BE2C (cell line): Measurements from ENCODE around the gene SFT2D1.

Experiments used
- DNase-seq: peaks from one replicate; pipeline ENCODE4 v3.0.0-alpha.2; 2020
- H3K27me3 ChIP-seq: fragments of 250-450 bp; sonication (Bioruptor Pico); 2 replicates; pipeline ENCODE4 v1.5.1; 2020; ENCODE audit warnings: mild to moderate bottlenecking
- H3K36me3 ChIP-seq: fragments of 250-450 bp; sonication (Bioruptor Pico); 2 replicates; pipeline ENCODE4 v1.5.1; 2020; ENCODE audit warnings: mild to moderate bottlenecking
- H3K4me1 ChIP-seq: fragments of 250-450 bp; sonication (Bioruptor Pico); 2 replicates; pipeline ENCODE4 v1.5.1; 2020
- H3K4me3 ChIP-seq: 2 replicates; pipeline ENCODE4 v1.5.1; 2011; ENCODE audit warnings: low read depth, low read length
- H3K9me3 ChIP-seq: fragments of 250-450 bp; sonication (Bioruptor Pico); 2 replicates; pipeline ENCODE4 v1.5.1; 2020
- TF ChIP-seq, protein P1 (sequence below): IDR thresholded peaks from 2 replicates; pipeline ENCODE4 v1.5.1; 2012; ENCODE audit warnings: mild to moderate bottlenecking, low read depth, low read length

The SFT2D1 gene

GRCh38 chr6:166304106-166304505, 38.2 kb downstream of the SFT2D1 start:
- peaks cover 10% of the 10 kb centered on the region; the same call in 1 of the 2 replicates for H3K27me3 ChIP-seq
- DNase-seq: no peak
- H3K36me3 ChIP-seq: no peaks in the 10 kb centered on the region
- no peaks in the 10 kb centered on the region; the same call in 1 of the 2 replicates for H3K9me3 ChIP-seq
- TF ChIP-seq, protein P1, sequence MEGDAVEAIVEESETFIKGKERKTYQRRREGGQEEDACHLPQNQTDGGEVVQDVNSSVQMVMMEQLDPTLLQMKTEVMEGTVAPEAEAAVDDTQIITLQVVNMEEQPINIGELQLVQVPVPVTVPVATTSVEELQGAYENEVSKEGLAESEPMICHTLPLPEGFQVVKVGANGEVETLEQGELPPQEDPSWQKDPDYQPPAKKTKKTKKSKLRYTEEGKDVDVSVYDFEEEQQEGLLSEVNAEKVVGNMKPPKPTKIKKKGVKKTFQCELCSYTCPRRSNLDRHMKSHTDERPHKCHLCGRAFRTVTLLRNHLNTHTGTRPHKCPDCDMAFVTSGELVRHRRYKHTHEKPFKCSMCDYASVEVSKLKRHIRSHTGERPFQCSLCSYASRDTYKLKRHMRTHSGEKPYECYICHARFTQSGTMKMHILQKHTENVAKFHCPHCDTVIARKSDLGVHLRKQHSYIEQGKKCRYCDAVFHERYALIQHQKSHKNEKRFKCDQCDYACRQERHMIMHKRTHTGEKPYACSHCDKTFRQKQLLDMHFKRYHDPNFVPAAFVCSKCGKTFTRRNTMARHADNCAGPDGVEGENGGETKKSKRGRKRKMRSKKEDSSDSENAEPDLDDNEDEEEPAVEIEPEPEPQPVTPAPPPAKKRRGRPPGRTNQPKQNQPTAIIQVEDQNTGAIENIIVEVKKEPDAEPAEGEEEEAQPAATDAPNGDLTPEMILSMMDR: no peak
- no peak overlapping the region for H3K4me3 ChIP-seq
- H3K4me1 ChIP-seq: no peaks in the 10 kb centered on the region

DNA sequence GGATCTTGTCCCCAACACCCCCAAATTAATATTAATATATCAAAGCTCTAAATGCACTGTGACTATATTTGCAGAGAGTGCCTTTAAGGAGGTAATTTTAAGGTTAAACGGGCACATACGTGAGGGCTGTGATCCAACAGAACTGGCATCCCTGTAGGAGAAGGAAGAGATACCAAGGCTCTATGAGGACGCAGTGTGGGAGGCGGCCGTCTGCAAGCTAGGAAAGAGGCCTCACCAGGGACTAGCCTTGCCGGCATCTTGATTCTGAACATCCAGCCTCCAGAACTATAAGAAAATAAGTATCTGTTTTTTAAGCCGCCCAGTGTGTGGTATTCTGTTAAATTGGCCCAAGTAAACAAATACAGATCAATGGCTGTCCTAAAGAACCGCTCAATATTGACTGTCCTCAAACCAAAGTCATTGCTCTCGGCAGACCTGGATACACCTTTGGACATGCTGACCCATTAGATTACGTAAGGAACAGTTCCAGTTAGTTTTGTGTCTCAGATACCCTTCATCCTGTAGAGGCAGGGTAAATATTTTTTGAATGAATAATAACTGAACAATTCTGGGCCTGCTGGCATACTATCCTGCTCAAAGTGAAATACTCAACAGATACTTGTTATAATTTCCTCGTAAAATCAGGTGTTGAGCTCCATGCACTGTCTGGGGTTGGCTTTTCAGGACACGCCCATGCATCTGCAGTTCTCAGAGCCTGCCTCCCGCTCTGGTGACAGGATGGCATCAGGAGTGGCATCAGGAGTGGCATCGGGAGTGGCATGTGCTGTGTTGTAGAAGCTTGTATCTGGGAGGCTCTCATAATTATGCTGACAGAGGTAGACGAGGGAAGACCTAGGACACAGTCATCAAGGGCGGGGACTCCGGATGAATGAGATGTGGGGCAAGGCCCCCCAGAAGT, 40.5 kb downstream of the SFT2D1 start:
- no peak for DNase-seq
- no peaks in the 10 kb centered on the region for H3K27me3 ChIP-seq

GRCh38 chr6:166300357-166300987, 41.9 kb downstream of the SFT2D1 start:
- Histone ChIP-seq H3K36me3 (no peaks in the 10 kb centered on the region), H3K27me3 (no peaks in the 10 kb centered on the region), H3K9me3 (no peaks in the 10 kb centered on the region; the same call in 1 of the 2 replicates), H3K4me1 (no peaks in the 10 kb centered on the region), H3K4me3 (no peak overlapping the region)
- no peak for DNase-seq
- TF ChIP-seq, protein P1: no peak

More for the DNA sequence above, 40.5 kb downstream of the SFT2D1 start:
- Histone ChIP-seq H3K4me3 (no peak overlapping the region), H3K4me1 (no peaks in the 10 kb centered on the region), H3K36me3 (no peaks in the 10 kb centered on the region), H3K9me3 (no peaks in the 10 kb centered on the region; the same call in 1 of the 2 replicates)
- TF ChIP-seq, protein P1: no peak

DNA sequence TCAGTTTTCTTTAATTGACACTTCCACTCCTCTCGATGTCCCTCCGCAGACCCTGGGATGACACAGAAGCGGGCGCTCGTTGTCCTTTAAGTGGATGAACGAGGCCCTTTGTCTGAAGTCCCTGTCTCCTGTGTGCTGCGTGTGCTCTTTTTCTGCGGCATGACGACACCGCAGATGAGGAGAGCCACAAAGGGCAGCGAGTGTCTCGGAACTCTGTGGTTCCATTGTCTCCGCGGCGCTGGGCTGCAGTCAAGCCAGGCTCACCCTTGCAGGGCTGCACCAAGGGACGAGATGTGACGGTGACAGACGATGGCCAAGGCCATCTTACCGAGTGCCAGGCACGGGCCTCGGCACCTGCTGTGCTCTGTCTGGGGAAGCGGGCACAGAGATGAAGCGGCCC, 44.7 kb downstream of the SFT2D1 start:
- no peak for DNase-seq
- H3K4me3 ChIP-seq: no peak overlapping the region
- no peaks in the 10 kb centered on the region for H3K4me1 ChIP-seq
- TF ChIP-seq, protein P1: no peak
- H3K36me3 ChIP-seq: no peaks in the 10 kb centered on the region
- no peaks in the 10 kb centered on the region for H3K27me3 ChIP-seq
- no peaks in the 10 kb centered on the region; the same call in 1 of the 2 replicates for H3K9me3 ChIP-seq

DNA sequence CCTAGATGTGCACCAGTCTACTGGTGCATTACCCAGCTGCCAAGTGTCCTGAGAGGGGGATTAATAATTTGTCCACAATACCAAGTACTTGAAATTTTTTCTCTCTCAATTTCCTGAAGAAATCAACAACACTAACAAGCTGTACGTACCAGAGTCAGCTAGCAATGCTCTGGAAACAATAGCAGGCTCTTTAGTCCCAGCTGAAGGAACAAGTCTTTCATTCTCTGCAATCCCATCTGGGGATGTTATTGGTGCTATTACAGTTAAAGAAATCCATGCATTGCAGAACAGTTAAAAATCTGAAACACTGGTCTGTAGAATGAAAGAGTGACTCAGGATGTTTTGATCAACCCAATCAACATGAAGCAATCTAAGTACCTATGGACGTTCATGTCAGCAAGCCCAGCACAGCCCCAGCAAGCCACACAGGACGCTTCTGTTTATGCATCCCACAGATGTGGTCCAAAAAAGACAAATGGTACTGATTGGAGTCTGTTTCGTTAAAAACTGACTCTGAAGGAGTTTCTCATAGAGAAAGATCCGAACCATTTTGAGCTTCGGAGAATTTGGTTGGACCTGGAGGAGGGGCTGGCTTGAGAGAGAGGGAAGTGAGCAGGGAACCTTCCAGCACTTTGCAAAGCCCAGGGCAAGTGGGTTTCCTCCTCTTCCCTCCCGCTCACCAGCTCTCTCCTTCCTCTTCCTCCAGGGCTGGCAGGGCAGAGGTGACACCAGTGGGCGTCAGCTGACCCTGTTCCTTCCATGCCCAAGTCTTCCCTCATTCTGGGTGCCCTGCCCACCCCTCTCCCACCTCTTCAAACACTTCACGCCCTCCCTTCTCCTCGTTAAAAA, 46.1 kb downstream of the SFT2D1 start:
- Histone ChIP-seq H3K9me3 (no peaks in the 10 kb centered on the region; the same call in 1 of the 2 replicates), H3K4me1 (no peaks in the 10 kb centered on the region), H3K27me3 (no peaks in the 10 kb centered on the region), H3K36me3 (no peaks in the 10 kb centered on the region), H3K4me3 (no peak overlapping the region)
- DNase-seq: no peak
- TF ChIP-seq, protein P1: no peak
